ENCODE results near the gene GNAZ.
"Not testable (repeated sequence)": the region's sequence is repeated elsewhere in the genome, so short reads cannot be mapped to it uniquely, and the experiment has no call there.

The GNAZ gene

DNA sequence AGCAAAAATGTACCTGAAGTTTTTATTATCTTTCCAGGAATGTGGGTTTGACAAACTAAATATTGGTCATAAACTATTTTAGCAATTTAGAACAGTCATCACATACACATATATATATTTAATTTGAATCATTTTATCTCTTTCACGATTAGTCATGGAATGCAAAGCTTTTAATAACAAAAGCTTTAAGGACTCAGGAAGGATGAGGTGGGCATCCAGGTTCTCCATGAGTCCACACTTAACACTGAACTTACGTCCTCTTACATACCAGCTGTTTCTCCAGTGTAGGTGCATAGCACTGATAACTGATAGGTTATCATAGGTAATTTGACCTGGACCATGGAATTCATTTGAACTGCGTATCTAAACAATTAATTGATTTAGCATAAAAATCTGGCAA lies 28.1 kb upstream of the GNAZ start:
- no peak for DNase-seq (ENCODE audit: low read depth in 1 of 2, low spot score in 1 of 2)

DNA sequence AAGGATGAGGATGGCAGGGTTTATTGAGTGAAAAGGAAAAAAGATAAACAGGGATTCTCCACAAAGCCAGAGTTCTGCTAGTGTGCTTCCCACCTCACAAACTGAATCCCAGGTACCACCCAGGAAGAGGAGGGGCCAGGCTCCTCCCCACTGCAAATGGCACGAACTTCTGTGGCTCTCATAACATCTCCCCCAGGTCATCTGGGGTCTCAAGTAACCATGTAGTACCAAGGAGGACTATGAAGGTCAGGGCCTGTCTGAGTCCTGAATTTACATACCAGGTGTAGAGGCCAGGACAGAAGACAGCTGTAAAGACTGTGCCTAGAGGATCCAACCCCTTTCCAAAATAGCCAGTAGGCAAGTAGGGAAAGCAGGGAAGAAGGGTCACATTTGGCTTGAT lies 25.7 kb upstream of the GNAZ start:
- DNase-seq (ENCODE audit: low read depth in 1 of 2, low spot score in 1 of 2), result no peak

DNA sequence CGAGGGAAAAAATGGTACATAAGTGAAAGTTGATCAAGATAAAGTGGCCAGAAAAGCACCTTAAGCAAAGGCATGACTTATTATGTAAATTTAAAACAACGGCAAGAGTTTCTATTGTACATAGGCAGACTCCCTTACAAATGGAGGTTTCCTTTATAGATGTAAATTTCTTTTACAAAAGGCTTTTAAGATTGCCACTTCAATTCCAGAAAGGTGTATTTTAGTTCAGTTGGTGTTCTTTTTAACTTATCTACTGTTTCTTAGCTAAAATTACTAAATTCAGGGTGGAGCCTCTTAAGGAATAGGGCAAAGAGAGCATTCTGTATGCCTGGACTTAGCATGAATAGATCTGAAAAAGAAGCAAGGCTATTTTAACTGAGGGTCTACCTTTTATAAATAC lies 24.9 kb upstream of the GNAZ start:
- DNase-seq (ENCODE audit: low read depth in 1 of 2, low spot score in 1 of 2), result no peak

DNA sequence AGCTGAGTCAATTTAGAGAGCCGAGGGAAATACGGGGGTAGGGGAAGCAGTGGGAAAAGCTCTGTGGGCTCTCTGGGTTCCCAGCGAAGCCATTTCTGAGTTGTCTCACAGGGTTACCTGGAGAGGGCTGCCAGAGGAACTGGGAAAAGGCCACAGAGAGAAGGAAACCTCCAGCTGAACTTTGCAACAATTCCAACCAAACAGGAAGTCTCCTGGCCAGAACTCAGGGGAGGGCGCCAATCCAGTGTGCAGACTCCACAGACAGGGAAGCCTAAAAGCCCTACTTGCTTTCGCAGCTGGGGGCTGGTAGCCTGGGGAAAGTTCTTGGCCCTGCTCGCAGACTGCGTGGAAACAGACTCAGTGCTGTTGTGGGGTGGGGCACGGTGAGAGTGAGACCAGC lies 23.1 kb upstream of the GNAZ start:
- no peak for DNase-seq (ENCODE audit: low read depth in 1 of 2, low spot score in 1 of 2)

DNA sequence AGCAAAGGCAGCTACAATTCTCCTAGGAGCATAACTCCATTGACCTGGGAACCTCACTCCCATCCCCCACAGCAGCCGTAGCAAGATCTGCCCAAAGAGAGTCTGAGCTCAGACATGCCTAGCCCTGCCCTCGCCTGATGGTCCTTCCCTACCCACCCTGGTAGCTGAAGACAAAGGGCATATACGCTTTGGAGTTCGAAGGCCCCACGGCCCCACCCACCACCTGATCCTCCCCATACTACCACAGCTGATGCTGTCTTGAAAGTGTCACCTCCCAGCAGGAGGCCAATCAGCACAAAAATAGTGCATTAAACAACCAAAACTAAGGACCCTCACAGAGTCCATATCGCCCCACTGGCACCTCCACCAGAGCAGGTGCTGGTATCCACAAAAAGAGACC lies 22.6 kb upstream of the GNAZ start:
- no peak for DNase-seq (ENCODE audit: low read depth in 1 of 2, low spot score in 1 of 2)

DNA sequence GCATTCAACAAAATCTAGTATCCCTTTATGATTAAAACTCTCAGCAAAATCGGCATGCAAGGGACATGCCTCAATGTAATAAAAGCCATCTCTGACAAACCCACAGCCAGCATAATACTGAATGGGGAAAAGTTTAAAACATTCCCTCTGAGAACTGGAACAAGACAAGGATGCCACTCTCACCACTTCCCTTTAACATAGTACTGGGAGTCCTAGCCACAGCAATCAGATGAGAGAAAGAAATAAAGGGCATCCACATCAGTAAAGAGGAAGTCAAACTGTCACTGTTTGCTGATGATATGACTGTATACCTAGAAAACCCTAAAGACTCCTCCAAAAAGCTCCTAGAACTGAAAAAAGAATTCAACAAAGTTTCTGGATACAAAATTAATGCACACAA lies 19.8 kb upstream of the GNAZ start:
- DNase-seq (ENCODE audit: low read depth in 1 of 2, low spot score in 1 of 2), result not testable (repeated sequence)

DNA sequence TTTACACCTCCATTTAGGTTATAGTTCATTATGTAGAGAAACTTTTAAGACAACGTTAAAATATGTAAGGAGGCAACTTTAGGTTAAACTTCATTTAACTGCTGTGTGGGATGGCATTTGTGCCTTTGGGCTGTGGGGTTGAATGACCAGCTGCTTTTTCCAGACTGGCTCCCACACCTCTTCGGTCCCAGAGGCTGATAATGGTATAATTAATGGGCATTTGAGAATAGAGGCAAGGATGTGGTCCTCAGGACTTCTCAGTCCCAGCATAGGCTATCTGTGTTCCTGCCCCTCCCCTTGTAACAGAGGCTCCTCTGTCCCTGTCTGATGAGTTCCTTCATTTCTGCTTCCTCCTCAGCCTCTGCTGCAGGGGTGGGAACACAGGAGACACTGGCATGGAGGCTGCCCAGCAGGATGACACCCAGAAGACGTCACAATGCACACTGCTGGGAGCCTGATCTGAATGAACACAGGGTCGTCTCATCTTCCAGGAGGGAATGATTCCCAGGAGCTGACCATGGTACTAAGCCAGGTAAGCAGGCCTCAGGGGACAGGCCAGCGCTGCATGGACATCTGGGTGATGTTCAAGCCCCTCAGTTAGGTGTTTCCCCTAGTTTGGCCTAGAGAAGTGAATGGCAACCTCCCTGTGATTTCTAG lies 17.1 kb upstream of the GNAZ start:
- no peak for DNase-seq (ENCODE audit: low read depth in 1 of 2, low spot score in 1 of 2)

DNA sequence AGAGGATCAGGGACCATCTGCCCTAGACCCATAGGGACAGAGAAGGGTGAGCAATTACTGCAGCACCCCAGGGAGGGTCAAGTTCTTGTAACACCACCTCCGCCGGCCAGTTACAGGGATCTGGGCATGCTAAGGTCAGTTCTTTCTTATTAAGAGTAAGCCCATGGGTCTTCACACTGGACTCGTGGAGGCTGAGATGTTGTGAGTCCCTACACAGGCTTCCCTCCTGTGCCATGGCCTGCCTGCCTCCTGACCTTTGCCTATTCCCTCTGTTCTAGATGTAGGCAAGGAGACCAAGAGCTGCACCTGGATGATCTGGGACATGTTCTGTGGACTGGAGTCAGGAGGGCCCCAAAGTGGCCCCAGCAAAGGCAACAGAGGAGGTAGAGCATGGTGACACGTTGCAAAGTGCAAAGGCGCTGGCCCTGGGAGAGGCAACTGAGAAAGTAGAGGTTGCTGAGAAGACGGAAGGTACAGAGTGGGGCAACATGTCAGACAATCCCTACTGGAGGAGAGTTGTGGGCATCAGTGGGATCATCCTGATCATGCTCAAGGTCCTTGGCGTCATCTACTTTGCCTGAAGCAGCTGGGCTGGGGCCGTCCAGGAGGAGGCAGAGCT lies 16.3 kb upstream of the GNAZ start:
- no peak for DNase-seq (ENCODE audit: low read depth in 1 of 2, low spot score in 1 of 2)

DNA sequence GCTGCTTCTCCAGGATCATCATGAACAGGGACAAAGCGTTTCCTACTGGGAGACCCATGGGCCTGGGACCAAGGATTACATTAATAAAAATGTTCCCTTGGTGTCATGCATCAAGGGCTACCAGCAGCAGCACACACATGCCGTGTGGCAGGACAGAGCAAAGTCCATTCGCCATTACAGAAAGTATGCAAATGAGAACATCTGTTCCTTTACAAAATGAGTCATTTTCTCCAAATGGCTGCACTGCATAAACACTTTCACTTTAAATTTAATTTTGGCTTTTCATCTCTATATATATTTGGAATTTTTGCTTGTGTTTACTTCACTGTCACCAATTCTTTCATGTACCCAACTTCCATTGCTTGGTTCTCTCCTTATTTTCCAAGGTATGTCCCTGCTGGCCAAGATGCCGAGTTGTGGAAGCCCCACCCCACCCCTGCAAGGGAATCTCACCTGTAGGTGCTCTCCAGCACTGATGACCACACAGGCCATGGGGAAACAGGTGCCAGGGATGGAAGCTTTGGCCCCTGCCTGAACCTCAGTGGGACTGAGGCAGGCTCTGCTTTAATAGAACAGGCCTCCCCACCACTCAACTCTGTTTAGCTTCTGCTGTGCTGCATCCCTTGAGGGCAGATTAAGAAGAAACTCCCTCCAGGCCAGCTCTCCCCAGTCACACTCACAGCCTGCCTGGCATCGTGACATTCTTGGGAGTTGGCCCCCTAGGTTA lies 15.6 kb upstream of the GNAZ start:
- DNase-seq (ENCODE audit: low read depth in 1 of 2, low spot score in 1 of 2), result no peak

DNA sequence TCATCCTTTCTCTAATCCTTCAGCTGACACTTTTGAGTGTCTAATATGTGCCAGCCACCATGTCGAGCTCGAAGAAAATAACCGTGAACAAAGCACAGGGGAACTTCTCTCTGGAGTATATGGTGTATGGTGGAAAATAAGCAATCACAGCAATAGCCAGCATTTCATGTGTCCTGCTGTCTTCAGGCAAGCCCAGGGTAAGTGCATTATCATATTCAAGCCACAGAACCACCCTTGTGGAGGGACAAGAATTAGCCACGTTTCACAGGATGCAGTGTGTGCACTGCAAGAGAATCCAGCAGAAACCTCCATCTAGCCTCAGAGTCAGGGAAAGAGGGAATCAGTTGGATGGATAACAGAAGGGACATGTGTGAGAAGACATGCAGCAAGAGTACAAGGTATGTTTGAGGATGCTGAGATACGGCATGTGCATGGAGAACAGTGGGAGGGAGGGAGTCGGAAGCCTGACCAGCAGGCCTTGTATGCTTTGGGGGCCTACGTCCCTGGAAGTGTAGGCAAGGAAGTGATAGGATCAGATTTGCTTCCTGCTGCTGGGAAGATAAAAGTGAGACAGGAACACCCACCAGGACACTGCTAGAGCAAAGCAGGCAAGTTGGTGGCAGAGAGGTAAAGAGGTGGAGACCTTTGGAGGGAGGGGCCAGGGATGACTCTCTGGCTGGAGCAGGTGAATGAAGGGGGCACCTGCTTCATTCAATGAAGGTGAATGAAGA lies 14.7 kb upstream of the GNAZ start:
- no peak for DNase-seq (ENCODE audit: low read depth in 1 of 2, low spot score in 1 of 2)

DNA sequence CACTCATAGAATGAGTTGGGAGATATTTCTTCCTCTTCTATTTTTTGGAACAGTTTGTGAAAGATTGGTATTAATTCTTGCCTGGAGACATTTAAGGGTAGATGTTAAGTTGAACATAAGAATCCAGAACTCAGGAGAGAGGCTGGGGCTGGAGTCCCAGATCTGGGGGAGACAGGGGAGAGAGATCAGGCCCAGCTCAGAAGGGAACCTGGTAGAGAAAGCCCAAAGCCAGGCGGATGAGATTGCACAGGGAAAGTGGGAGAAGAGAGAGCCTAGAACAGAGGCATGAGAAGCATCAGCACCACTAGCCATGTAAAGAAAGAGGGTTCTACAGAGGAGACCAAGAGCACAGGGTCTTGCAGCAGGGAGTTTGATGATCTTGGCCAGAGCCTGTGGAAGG lies 13.0 kb upstream of the GNAZ start:
- no peak for DNase-seq (ENCODE audit: low read depth in 1 of 2, low spot score in 1 of 2)

DNA sequence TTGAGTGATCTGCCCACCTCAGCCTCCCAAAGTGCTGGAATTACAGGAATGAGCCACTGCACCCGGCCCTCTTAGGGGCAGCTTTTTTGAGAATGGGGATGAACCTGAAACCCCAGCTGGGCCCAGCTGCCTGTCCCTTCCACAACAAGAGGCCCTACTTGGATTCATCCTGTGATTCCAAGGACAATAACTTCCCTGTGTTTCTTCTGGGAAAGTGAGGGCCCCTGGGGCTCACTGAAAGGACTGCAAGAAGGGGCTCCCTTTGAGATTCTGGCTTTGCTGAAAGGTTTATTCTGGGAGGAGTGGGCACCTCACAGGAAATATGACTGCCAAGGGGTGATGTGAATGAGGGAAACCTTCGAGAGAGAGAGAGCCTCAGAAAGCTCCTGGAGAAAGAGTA lies 12.3 kb upstream of the GNAZ start:
- no peak for DNase-seq (ENCODE audit: low read depth in 1 of 2, low spot score in 1 of 2)

DNA sequence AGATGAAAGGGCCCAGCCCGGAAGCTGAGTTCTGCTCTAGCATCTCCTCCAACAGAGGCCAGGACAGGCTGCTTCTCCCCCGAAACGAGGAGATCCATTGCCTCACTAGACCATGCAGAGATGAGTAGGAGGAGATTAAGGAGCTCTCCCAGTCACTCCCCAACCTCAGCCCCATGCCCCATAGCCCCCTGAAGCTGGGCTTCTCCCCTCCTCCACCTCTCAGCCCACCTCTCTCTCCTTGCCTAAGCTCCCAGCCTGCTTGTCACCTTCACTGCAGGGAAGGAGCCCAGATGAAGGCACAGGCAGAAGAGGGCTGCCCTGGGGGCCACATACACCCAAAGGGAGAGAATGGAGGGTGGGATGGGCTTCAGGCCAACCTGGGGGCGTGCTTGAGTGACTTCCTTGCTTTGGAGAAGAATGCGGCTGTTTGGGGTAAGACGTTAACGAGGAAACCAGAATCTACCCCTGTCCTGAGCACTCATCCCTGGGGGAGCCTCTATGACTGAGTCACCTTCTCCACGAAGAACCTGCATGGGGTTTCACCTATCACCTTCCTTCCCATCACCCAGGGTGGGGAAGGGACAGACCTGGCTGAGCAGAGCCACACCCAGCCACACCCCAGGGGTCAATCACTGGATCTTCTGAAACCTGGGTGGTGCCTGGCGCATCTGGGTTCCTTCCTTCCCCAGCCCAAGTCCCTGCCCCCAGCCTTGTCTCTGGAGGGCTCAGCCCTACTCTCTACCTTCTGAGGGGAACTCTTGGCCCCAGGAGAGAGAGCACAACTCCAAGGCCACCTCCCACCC lies 11.6 kb upstream of the GNAZ start:
- DNase-seq (ENCODE audit: low read depth in 1 of 2, low spot score in 1 of 2), result no peak

DNA sequence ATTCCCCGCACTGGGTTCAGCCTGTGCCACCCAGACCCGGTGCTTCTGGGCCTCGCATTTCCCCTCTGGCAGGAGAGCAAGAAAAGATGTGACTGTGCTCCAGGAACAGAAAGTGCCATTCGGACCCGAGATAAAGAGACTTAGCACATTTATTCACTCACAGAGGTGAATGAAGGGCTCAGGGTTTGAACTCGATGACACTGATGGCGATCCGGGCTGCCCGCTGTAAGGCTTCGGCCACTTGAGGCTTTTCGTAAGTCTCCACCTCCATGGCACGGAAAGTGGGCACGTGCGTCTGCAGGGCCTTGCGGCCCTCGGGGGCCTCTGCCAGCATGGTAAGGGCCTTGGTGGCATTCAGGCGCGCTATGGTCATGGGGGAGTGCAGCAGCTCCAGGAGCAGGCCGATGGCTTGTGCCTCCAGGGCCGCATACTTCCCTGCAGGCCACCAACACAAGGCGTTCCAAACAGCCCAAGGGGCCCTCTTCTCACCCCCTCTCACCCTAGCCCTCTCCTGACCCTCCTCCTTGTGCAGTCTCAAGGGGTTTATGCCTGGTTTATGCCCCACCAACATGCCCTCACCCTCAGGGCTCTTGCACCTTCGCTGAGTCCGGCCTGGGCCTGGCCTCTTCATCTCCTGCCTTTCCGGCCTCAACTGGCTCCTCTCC lies 10.9 kb upstream of the GNAZ start:
- DNase-seq (ENCODE audit: low read depth in 1 of 2, low spot score in 1 of 2), result no peak

DNA sequence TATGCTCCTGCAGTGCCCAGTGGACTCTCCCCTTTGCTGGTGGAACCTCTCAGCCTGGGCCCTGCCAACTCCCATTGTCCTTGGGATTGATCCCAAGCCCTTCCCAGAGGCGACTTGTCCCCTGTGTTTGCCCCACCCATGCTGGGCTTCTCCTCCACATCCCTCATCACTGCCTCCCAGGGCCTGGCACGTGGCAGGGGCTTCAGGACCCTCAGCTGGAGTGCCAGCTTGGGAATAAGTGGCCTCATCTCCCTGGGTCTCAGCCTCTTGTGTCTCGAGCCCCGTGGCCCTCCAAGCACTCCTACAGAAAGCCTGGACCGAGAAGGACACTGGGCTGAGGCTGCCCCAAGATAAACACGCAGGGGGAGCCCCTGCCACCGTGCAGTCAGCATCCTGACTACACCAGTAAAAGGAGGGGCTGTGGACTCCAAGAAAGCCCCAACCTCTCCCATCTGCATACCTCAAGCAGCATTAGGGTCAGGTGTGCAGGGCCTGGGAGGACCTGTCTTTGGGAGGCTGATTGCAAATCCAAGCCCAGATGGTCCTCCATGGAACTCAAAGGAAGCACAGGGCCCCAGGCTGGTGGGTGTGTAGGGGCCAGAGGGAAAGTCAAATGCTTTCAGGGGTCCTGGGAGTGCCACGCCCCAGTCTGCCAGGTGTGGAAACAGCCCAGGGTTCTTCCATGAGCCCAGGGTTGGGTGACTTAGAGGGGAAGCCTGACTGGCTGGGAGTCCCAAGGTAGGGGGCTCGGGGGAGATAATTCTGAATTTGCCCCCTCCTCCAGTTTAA lies 9.5 kb upstream of the GNAZ start:
- DNase-seq (ENCODE audit: low read depth in 1 of 2, low spot score in 1 of 2), result no peak

DNA sequence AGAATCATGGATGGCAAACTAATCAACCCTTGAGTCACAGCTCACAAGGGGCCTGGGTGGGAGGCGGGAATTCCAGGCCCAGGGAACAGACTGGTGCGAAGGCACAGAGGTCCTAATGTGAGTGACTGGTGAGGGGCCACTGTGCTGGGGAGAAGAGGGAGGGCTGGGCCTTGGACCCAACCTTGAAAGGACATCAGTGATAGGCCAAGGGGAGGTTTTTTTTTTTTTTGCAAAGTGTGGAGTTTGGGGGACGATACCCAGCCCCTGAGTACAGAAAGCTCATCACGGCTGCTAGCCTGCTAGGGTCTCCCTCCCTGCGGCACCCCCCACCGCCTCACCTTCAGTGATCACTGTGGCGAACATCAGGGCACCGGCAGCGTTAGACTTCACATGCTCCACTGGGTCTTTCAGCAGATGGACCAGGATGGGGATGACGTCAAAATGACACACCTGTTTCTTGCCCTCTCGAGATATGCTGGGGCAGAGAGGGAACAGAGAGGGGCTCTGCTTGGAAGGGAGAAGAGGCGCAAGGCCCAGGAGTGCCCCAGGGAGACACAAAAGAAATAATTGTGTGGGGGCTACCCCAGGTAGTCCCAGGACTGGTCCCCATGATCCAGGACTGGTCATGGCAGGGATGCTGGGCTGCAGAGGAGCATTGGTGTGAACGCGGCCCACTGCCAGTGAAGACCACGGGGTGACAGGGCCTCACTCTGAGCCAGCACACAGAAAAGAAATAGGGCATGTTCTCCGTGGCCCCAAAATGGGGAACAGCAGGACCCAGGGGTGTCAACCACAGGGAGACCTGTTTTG lies 8.6 kb upstream of the GNAZ start:
- no peak for DNase-seq (ENCODE audit: low read depth in 1 of 2, low spot score in 1 of 2)

DNA sequence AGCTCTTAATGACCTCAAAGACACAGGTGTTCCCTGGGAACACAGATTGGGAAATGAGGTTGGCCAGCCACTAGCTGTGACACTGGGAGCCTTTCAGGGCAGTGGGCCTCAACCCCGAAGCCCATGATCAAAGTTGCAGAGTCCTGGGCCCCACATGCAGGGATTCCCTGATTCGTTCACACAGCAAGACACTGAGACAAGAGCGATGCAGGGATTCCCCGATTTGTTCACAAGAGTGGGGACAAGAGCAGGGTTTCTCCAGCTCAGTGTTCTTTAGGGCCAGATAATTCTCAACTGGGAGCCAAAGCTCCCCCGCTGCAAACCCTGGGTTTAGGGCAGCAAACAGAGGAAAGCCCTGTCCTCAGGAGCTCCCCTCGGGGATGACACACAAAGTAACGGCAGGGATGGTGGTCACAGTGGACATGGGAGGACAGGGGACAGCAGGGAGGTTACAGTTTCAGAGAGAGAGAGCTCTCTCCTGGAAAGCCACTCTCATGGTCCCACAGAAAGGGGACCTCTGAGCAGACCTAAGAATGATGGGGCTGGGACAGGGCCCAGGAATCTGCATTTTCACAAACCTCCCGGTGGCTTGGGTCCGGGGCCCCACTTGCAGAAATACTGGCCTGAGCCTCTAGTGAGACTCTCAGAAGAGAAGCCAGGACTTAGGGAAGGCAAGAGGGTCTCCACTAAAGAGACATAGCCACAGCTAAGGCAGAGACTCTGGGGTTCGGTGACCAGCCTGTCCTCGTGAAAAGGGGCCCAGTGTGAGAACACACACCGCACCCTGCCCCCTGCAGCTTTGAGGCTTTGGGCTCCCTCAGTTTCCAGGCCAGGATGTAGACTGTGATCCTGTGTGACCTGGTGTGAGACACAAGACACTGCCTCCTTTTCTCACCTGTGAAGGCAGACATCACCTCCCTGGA lies 7.4 kb upstream of the GNAZ start:
- DNase-seq (ENCODE audit: low read depth in 1 of 2, low spot score in 1 of 2), result no peak
